Stimulated activated CD8-positive, alpha-beta memory T cell treated with anti-CD3 and anti-CD28 coated beads, Interleukin-15, amount 100 ng/mL, for 24 hours (primary cell): ENCODE measurements around the gene SYCE3.
"Not testable (repeated sequence)": the region's sequence is repeated elsewhere in the genome, so short reads cannot be mapped to it uniquely, and the experiment has no call there.

ENCODE experiments used
- DNase-seq: peaks from one replicate; pipeline ENCODE4 v3.0.0-alpha.2; 2020; ENCODE audit warnings: low read depth

The SYCE3 gene

GRCh38 chr22:50520826-50521453 is 41.8 kb downstream of the SYCE3 start:
- no peak for DNase-seq

DNA sequence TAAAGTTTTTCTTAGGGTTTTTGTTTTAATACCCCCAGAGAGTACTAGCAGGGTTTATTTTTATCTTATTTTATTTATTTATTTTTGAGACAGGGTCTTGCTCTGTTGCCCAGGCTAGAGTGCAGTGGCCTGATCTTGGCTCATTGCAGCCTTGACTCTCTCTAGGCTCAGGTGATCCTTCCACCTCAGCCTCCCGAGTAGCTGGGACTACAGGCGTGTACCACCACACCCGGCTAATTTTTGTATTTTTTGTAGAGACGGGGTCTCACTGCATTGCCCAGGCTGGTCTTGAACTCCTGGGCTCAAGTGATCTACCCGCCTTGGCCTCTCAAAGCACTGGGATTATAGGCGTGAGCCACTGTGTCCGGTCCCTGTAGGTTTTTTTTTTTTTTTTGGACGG is 42.5 kb downstream of the SYCE3 start:
- not testable (repeated sequence) for DNase-seq

- DNase-seq = no peak
These were observed 43.6 kb downstream of the SYCE3 start for GRCh38 chr22:50519151-50519550.

DNA sequence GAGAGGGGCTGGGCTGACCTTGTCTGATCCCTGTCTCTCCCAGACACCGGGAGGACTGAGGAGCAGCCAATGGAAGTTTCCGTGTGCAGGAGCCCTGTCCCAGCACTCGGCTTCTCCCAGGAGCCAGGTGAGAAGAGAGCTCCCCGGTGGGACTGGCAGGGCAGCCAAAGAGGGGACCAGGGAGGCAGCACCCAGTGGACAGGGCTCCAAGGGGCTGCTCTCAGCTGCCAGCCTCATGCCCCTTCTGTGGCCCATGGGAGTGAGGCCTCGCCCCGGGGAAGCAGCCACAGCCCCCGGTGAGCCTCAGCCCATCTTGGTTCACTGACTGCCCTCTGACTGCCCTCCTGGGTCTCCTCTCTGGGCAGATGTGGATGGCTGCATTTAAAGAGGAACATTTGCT is 44.1 kb downstream of the SYCE3 start:
- no peak for DNase-seq

DNA sequence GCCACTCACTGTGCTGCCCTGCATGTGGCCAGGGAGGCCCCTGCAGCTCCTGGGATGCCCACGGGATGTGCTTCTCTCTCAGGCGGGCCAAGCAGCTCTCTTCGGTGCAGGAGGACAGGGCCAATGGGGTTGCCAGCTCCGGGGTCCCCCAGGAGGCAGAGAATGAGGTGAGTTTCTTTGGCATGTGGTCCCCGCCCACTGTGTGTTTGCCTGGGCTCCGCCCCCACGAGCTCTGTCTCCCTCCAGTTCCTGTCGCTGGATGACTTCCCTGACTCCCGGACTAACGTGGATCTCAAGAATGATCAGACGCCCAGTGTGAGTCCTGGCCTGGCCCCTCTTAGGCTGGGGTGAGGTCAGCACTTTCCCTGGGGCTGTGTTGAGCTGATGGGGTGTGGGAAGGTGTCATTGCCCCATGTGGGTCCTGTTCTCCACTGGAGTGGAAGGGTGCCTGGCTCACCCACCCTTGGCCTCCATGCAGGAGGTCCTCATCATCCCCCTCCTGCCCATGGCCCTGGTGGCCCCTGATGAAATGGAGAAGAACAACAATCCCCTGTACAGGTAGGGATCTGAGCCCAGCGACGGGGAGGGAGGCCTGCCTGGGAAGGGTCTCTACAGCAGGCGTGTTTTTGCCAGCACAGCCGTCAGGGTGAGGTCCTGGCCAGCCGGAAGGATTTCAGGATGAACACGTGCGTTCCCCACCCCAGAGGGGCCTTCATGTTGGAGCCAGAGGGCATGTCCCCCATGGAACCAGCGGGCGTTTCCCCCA is 45.0 kb downstream of the SYCE3 start:
- no peak for DNase-seq

DNA sequence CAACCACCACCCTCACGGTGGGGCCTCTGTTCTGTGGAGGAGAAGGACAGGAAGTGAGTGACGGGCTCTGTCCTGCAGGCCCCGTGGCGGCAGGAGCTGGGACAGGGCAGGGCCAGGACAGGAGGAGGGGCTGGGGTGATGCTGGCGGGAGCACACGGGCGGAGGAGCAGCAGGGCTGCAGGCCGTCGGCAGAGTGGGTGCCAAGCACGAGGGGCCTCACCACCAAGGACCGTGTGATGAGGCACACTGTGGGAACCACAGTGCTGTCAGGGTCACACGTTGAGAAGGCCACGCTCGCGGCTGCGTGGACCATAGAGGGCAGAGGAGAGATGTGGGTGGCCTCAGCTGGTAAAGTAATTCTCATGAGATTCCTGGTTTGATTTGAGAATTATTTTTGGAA is 45.8 kb downstream of the SYCE3 start:
- no peak for DNase-seq

- DNase-seq = no peak
These were observed 46.7 kb downstream of the SYCE3 start for GRCh38 chr22:50516068-50516467.

GRCh38 chr22:50513175-50513574 is 49.5 kb downstream of the SYCE3 start:
- DNase-seq = no peak

GRCh38 chr22:50508897-50509296 is 53.8 kb downstream of the SYCE3 start:
- DNase-seq = no peak

- peak; percentile 99 for DNase-seq
These were observed 54.5 kb downstream of the SYCE3 start, which contains the start of gene NCAPH2 for GRCh38 chr22:50507991-50508884. Gene NCAPH2, plus strand, starts transcription at chr22:50508224. Its CDS starts 114 bp downstream, at chr22:50508338.

DNA sequence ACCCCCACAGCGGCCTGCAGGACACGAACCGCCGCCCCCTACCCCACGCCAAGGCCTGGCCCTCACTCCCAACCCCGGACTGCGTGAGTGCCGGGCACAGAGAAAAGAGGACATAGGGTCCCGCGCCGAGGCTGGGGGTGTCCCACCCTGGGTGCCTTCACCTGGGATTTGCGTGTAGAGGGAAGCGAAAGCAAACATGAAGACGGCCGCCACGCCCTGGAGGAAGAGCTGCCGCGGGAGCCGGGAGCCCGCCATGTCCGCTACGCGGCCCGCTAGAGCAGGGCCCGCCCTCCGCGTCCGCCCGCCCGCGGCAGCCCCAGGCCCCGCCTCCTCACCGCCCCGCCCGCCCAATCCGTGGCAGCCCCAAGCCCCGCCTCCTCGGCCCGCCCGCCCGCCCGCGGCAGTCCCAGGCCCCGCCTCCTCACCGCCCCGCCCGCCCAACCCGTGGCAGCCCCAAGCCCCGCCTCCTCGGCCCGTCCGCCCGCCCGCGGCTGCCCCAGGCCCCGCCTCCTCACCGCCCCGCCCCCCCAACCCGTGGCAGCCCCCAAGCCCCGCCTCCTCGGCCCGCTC is 55.2 kb downstream of the SYCE3 start, which contains the start of gene LMF2:
Gene LMF2, minus strand, starts transcription at position 282 of the 570 bp plus-strand sequence. Its CDS starts 27 bp downstream, at position 255.
- DNase-seq = peak; percentile 86

DNA sequence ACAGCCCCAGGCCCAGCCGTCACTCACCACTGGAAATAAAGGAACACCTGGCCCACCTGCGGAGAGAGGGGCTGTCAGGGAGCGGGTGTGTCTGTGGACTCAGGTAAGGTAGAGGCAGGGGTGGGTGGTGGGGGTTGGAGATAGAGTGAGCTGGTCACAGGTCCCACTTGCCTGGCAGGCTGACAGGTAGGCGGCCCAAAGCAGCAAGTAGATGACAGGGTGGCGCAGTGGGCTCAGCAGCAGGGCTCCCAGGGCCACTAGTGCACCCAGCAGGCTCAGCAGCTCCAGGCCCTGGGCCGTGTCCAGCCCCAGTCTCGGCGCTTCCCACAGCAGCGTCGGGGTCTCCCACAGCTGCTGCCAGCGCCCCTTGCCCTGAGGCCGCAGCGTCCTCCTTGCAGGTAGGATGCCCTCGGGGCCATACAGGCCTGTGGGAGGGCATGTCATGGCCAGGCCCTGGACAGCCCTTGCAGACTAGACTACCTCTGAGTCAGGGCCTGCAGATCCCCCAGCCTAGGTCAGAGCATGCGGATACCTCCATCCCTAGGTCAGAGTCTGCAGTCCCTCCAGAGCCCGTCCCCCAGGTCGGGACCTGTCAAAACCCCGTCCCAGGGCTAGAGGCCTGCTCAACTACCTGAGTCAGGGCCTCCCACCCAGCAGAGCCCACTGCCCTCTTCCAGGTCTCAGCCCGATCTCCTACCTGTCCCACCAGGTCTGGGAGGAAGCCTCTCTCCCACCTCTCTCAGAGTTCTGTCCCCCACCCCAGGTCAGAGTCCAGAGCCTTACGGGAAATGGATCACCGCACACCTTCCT is 55.9 kb downstream of the SYCE3 start:
- no peak for DNase-seq

GRCh38 chr22:50505776-50506610 is 56.7 kb downstream of the SYCE3 start:
- no peak for DNase-seq

DNA sequence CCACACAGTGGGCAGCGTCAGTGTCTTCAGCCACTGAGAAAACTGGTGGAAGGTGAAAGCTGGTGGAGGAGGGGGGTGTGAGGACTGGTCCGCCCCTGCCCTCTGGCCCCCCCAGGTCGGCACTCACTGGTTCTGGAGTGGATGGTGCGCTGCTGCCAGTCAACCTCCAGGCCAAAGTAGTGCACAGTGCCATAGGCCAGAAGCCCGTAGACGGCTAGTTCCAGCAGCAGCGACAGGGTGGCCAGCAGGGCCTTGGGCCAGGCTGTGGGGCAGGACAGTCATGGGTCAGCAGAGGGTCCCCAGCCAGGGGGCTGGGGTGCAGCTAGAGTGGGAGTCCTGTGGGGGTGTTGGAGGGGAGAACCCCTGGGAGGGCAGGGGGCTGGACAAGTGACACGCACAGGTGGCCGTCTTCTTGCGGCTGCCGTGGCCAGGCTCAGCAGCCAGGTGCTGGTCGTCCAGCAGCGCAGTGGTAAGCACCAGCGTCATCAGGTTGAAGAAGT is 57.4 kb downstream of the SYCE3 start:
- DNase-seq = no peak

DNA sequence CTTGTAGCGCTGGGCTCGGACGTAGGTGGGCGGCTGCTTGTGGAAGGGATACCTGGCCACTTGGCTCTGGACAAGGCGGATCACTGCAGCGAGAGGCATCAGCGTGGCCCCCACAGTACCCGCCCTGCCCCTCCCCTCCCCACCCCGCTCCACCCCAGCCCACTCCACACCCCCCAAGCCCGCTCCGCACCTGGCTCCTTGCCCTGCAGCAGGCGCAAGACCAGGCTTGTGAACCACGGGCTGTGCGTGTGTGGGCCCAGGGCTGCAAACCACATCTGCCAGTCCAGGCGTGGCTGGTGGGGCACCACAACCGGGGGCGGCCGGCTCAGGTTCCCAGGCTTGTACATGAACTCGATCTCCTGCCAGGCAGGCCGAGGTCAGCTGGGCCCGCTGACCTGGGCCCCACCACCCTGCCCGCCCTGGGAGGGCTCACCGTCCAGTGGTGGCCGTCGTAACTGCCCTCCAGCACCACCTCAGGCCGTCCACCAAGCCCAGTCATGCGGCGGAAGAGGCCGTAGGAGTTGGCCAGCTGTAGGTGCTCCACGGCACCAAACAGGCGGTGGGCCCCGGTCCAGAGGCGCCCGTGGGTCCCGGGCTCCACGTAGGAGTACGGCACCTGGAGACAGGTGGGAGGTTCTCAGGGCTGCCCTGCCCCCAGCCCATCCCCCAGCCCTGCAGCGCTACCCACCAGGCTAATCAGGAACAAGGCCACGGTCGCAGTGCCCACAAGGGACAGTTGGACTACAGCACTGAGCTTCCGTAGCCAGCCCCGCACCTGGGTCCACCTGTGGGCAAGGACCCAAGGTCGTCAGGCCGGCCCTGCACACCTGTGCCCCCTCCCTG is 58.1 kb downstream of the SYCE3 start:
- DNase-seq = no peak

GRCh38 chr22:50503475-50504145 is 59.1 kb downstream of the SYCE3 start:
- DNase-seq = no peak

GRCh38 chr22:50502628-50503474 is 59.9 kb downstream of the SYCE3 start:
- DNase-seq = no peak

DNA sequence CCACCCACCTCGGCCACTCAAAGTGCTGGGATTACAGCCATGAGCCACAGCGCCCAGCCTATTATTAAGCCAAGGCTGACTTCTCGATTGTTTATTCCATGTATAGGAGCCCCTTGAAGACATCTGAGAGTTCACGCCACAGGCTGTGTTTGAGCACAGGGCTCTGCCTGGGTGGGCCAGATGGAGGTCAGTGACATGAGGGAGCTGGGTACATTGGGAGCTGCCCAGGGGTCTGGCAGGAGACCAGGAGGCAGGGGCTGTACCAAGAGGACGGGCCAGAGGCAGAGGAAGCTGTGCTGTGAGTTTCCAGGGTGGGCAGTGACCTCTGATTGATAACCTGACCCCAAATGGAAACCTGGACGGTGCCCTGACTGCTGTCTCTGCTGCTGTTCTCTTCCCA is 60.6 kb downstream of the SYCE3 start:
- no peak for DNase-seq
